ENCODE results near the gene NHERF2. TPM values are rescaled to one million over a fixed set of nuclear protein-coding genes. Genes with fewer than 3 reads are reported as not detected.

Gene NHERF2
- total and polyA plus RNA-seq, 2 of the 4 experiments (the other 2 are of a cell fraction): 18.6 to 77.8 TPM

DNA sequence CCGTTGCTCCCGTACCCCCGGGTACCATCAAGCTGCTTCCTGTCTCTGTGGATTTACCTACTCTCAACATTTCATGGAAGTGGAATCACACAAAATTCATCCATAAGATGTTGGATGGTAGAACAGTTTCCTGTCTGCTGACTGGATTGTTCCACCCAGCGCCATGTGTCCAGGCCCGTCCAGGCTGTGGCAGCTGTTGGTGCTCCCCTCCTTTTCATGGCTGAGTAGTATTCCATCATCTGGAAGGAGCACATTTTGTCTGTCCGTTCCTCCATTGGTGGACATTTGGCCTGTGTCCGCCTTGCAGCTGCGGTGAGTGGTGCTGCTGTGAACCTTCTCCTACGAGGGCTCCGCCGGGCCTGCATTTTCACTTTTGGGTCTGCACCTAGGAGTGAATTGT lies 39.4 kb downstream of the NHERF2 start:
- H2AK5ac ChIP-seq (ENCODE audit: low read depth, low read length): no peak overlapping the region
- H3K9me3 ChIP-seq (ENCODE audit: control insufficient read depth, insufficient read depth, low read length): no peaks in the 10 kb centered on the region
- H3K79me1 ChIP-seq (ENCODE audit: low read depth in 1 of 2, low read length in 2 of 2): peaks cover 0 to 3% of the 10 kb centered on the region in 2 experiments; a peak in 1 of 4 replicates
- H4K91ac ChIP-seq (ENCODE audit: insufficient read depth, low read depth, low read length): no peak overlapping the region
- H3K56ac ChIP-seq (ENCODE audit: extremely low read depth, insufficient read depth, low read length): no peak overlapping the region
- no peak overlapping the region for H3K27ac ChIP-seq (ENCODE audit: insufficient read depth, low read length)
- ChIA-PET POLR2A (ENCODE audit: unreplicated experiment) (no interaction called here), CTCF (no interaction called here)
- H3K4me1 ChIP-seq (ENCODE audit: control insufficient read depth, insufficient read depth, low read length): no peaks in the 10 kb centered on the region
- no peak overlapping the region for H3K4ac ChIP-seq (ENCODE audit: low read depth, low read length)
- H2BK120ac ChIP-seq (ENCODE audit: low read depth, low read length): no peak overlapping the region
- no peak for ATAC-seq (ENCODE audit: low read depth)
- no peak overlapping the region for H4K5ac ChIP-seq (ENCODE audit: low read depth, low read length)
- no peak overlapping the region for H3K4me3 ChIP-seq (ENCODE audit: insufficient read depth, low read depth, low read length)
- no peak overlapping the region for H4K8ac ChIP-seq (ENCODE audit: low read depth in 2 of 2, low read length in 2 of 2)
- 100% methylated on average over 4 of the region's 11 CpGs; no CpG with 5 or more reads in 1 of the 2 experiments for whole genome bisulfite sequencing, 2 experiments (ENCODE audit: extremely low coverage in 2 of 2, insufficient read length in 1 of 2)
- H2BK20ac ChIP-seq (ENCODE audit: low read depth, low read length): no peak overlapping the region
- H3K4me2 ChIP-seq (ENCODE audit: low read depth, low read length): no peak overlapping the region
- H2BK15ac ChIP-seq (ENCODE audit: low read depth, low read length): no peak overlapping the region
- TF ChIP-seq NFE2L2 (IDR thresholded peaks at IDR 0.05; ENCODE audit: low read depth, low read length) (no peak), CHD1 (IDR thresholded peaks at IDR 0.05; ENCODE audit: low read depth, low read length) (no peak), MAFK (IDR thresholded peaks at IDR 0.05; ENCODE audit: low read depth, low read length) (no peak), ELK1 (IDR thresholded peaks at IDR 0.05; ENCODE audit: borderline replicate concordance, low read depth, low read length) (no peak), POLR2A (IDR thresholded peaks at IDR 0.05; ENCODE audit: low read depth, low read length) (no peak)
- H3K36me3 ChIP-seq (ENCODE audit: control insufficient read depth, insufficient read depth, low read length): peaks cover 61% of the 10 kb centered on the region
- H2AK9ac ChIP-seq (replicated peaks; ENCODE audit: low read depth, low read length, poor library complexity): no peak overlapping the region
- no peak overlapping the region for H3K18ac ChIP-seq (ENCODE audit: low read depth, low read length)
- no peak overlapping the region for H3K9ac ChIP-seq (ENCODE audit: low read depth, low read length)
- DNase-seq: no peak
- no peak overlapping the region for H2BK5ac ChIP-seq (ENCODE audit: low read depth, low read length, poor library complexity, severe bottlenecking)
- H2AFZ ChIP-seq (replicated peaks; ENCODE audit: low read length, poor library complexity): no peak overlapping the region
- no peaks in the 10 kb centered on the region for H3K27me3 ChIP-seq (ENCODE audit: control insufficient read depth, insufficient read depth, low read length)
- no TSS peak for BruUV-seq (replicated peaks)
- dilution Hi-C loops (cut with HindIII; ENCODE audit: low sequenced_read_pairs, unreplicated experiment): no loop called here
- H3K9me1 ChIP-seq (ENCODE audit: insufficient read depth, low read length): 0 out of 2 replicates have a peak, but pooled peaks cover 5% of the 10 kb centered on the region
- no peak overlapping the region for H3K23ac ChIP-seq (ENCODE audit: low read depth, low read length)
- intact Hi-C loops (cut with micrococcal nuclease): no loop called here
- no peak overlapping the region for H3K14ac ChIP-seq (replicated peaks; ENCODE audit: low read depth, low read length)
- no peaks in the 10 kb centered on the region; the same call in 1 of the 2 replicates for H4K20me1 ChIP-seq (ENCODE audit: insufficient read depth, low read length)
- in situ Hi-C loops (cut with MboI; ENCODE audit: low sequenced_read_pairs): no loop called here
